ENCODE results near the gene EYA2. TPM values are rescaled to one million over a fixed set of nuclear protein-coding genes. Genes with fewer than 3 reads are reported as not detected.

The EYA2 gene
- total and polyA plus RNA-seq, 2 of the 4 experiments (the other 2 are of a cell fraction) = 2.3 to 5.4 TPM

DNA sequence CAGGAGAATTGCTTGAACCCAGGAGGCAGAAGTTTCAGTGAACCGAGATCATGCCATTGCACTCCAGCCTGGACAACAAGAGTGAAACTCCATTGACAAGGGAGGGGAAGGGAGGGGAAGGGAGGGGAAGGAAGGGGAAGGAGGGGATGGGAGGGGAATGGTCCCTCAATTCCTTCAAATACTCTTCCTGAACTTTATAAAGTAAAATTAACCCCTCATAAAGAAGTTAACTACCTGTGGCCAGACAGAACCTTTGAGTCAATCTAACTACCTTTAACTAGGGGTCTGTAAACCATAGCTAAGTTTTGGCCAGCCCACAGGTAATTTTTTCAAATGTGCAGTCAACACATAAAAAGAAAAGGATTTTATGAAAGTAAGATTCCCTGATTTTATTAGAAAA, 330.8 kb downstream of the EYA2 start:
- Histone ChIP-seq H3K9ac (ENCODE audit: low read depth, low read length) (no peak overlapping the region), H3K23ac (ENCODE audit: low read depth, low read length) (no peak overlapping the region), H4K20me1 (ENCODE audit: insufficient read depth, low read length) (no peaks in the 10 kb centered on the region), H3K4me2 (ENCODE audit: low read depth, low read length) (no peak overlapping the region), H3K18ac (ENCODE audit: low read depth, low read length) (no peak overlapping the region), H2BK15ac (ENCODE audit: low read depth, low read length) (no peak overlapping the region), H2BK120ac (ENCODE audit: low read depth, low read length) (no peak overlapping the region), H2AFZ (replicated peaks; ENCODE audit: low read length, poor library complexity) (no peak overlapping the region), H3K36me3 (ENCODE audit: control insufficient read depth, insufficient read depth, low read length) (peaks cover 46% of the 10 kb centered on the region), H3K4me1 (ENCODE audit: control insufficient read depth, insufficient read depth, low read length) (no peaks in the 10 kb centered on the region), H2AK9ac (replicated peaks; ENCODE audit: low read depth, low read length, poor library complexity) (no peak overlapping the region), H3K27me3 (ENCODE audit: control insufficient read depth, insufficient read depth, low read length) (no peaks in the 10 kb centered on the region), H2BK5ac (ENCODE audit: low read depth, low read length, poor library complexity, severe bottlenecking) (no peak overlapping the region), H4K91ac (ENCODE audit: insufficient read depth, low read depth, low read length) (no peak overlapping the region), H3K27ac (ENCODE audit: insufficient read depth, low read length) (no peak overlapping the region), H3K56ac (ENCODE audit: extremely low read depth, insufficient read depth, low read length) (no peak overlapping the region), H3K9me1 (ENCODE audit: insufficient read depth, low read length) (0 out of 2 replicates have a peak, but pooled peaks cover 4% of the 10 kb centered on the region), H3K4ac (ENCODE audit: low read depth, low read length) (no peak overlapping the region), H2BK20ac (ENCODE audit: low read depth, low read length) (no peak overlapping the region), H3K9me3 (ENCODE audit: control insufficient read depth, insufficient read depth, low read length) (no peaks in the 10 kb centered on the region), H3K14ac (replicated peaks; ENCODE audit: low read depth, low read length) (no peak overlapping the region), H3K4me3 (ENCODE audit: insufficient read depth, low read depth, low read length) (no peak overlapping the region), H2AK5ac (ENCODE audit: low read depth, low read length) (no peak overlapping the region), H4K8ac (ENCODE audit: low read depth in 2 of 2, low read length in 2 of 2) (no peak overlapping the region), H3K79me1 (ENCODE audit: low read depth in 1 of 2, low read length in 2 of 2) (peaks cover 12 to 32% of the 10 kb centered on the region in 2 experiments), H4K5ac (ENCODE audit: low read depth, low read length) (no peak overlapping the region)
- intact Hi-C loops (cut with micrococcal nuclease) (no loop called here), in situ Hi-C loops (cut with MboI; ENCODE audit: low sequenced_read_pairs) (no loop called here), dilution Hi-C loops (cut with HindIII; ENCODE audit: low sequenced_read_pairs, unreplicated experiment) (no loop called here)
- BruUV-seq (replicated peaks) = no TSS peak
- DNase-seq (no peak), ATAC-seq (ENCODE audit: low read depth) (no peak)
- no peak for TF ChIP-seq CHD1 (IDR thresholded peaks at IDR 0.05; ENCODE audit: low read depth, low read length)
- no peak for TF ChIP-seq FOS (IDR thresholded peaks at IDR 0.05; ENCODE audit: low read depth, low read length)
- TF ChIP-seq RCOR1 (IDR thresholded peaks at IDR 0.05; ENCODE audit: insufficient replicate concordance, low read length) = no peak
- TF ChIP-seq MAZ (IDR thresholded peaks at IDR 0.05; ENCODE audit: borderline replicate concordance, low read depth, low read length) = no peak
- no peak for TF ChIP-seq POLR2A (IDR thresholded peaks at IDR 0.05; ENCODE audit: low read depth, low read length)
- TF ChIP-seq MXI1 (IDR thresholded peaks at IDR 0.05; ENCODE audit: borderline replicate concordance, low read depth, low read length) = no peak
- no peak for TF ChIP-seq RAD21 (IDR thresholded peaks at IDR 0.05; ENCODE audit: low read length)
- no peak for TF ChIP-seq CEBPB (IDR thresholded peaks at IDR 0.05; ENCODE audit: low read depth, low read length)
- TF ChIP-seq RFX5 (IDR thresholded peaks at IDR 0.05; ENCODE audit: low read depth, low read length) = no peak
- TF ChIP-seq, protein P1, sequence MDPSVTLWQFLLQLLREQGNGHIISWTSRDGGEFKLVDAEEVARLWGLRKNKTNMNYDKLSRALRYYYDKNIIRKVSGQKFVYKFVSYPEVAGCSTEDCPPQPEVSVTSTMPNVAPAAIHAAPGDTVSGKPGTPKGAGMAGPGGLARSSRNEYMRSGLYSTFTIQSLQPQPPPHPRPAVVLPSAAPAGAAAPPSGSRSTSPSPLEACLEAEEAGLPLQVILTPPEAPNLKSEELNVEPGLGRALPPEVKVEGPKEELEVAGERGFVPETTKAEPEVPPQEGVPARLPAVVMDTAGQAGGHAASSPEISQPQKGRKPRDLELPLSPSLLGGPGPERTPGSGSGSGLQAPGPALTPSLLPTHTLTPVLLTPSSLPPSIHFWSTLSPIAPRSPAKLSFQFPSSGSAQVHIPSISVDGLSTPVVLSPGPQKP (IDR thresholded peaks at IDR 0.05; ENCODE audit: borderline replicate concordance, low read depth, low read length) = no peak
- TF ChIP-seq BHLHE40 (IDR thresholded peaks at IDR 0.05; ENCODE audit: low read depth, low read length) = no peak
- no peak for TF ChIP-seq SMC3 (IDR thresholded peaks at IDR 0.05; ENCODE audit: low read depth, low read length)
- TF ChIP-seq, protein P2, sequence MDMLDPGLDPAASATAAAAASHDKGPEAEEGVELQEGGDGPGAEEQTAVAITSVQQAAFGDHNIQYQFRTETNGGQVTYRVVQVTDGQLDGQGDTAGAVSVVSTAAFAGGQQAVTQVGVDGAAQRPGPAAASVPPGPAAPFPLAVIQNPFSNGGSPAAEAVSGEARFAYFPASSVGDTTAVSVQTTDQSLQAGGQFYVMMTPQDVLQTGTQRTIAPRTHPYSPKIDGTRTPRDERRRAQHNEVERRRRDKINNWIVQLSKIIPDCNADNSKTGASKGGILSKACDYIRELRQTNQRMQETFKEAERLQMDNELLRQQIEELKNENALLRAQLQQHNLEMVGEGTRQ (IDR thresholded peaks at IDR 0.05; ENCODE audit: low read depth, low read length) = no peak
- no peak for TF ChIP-seq MAFK (IDR thresholded peaks at IDR 0.05; ENCODE audit: low read depth, low read length)
- ChIA-PET CTCF (no interaction called here), POLR2A (ENCODE audit: unreplicated experiment) (no interaction called here)
- WGBS, 2 experiments (ENCODE audit: extremely low coverage in 2 of 2, insufficient read length in 1 of 2) = no CpG with 5 or more reads among the region's 1 CpG

Data from IMR-90 (cell line).